Mammary epithelial cell (primary cell): ENCODE results near the gene ACOT7.

ENCODE experiments used
- EZH2 ChIP-seq: IDR thresholded peaks from 2 replicates; pipeline ENCODE4 v1.6.1; 2012; ENCODE audit warnings: low read length, inconsistent platforms, borderline replicate concordance
- TF ChIP-seq, protein P1 (sequence below), 2 donors: IDR thresholded peaks in 1 of 2; conservative IDR thresholded peaks in 1 of 2; 2 replicates each; pipeline ENCODE4 v1.5.1; 2011 to 2012; ENCODE audit warnings: inconsistent platforms in 2 of 2, low read length in 2 of 2, mild to moderate bottlenecking in 2 of 2, control low read depth in 1 of 2, low read depth in 1 of 2; ENCODE audit not compliant: insufficient read depth in 1 of 2; ENCODE audit errors: extremely low read depth in 1 of 2

DNA sequence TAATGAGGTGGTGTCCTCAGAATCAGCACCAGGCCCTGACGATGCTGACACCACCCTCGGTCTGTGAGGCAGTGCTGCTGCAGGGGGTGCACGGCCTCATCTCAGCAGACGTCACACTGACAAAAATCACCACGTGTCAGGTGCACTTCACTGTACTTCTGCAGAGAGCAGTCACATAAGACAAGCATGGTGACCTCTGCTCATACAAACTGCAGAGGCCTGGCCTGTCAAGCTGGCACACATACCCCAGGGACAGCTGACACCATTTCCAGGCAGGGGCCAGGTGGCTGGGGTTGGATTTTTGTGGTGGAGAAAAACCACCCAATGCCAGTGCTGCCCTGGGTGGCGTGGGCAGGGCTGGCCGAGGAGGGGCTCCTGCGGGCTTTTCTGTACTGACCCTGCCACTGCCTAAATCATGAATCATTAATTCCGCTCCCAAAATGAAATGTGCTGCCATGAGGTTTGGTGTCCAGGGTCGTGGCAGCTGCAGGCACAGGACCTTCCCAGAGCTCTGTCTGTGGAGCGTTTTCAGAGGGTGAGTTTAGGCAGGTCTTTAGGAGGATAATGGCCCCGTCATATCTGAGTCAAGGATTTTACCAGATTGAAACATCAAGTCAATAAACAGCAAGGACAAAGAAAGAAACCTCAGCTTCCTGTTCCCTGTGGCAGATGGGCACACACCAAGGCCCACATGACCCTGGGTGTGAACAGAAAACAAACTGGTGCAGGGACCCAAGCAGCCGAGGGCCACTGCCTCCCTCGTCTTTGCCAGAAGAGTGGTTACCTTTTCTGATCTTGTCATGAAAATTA lies 99.3 kb downstream of the ACOT7 start:
- TF ChIP-seq, protein P1, sequence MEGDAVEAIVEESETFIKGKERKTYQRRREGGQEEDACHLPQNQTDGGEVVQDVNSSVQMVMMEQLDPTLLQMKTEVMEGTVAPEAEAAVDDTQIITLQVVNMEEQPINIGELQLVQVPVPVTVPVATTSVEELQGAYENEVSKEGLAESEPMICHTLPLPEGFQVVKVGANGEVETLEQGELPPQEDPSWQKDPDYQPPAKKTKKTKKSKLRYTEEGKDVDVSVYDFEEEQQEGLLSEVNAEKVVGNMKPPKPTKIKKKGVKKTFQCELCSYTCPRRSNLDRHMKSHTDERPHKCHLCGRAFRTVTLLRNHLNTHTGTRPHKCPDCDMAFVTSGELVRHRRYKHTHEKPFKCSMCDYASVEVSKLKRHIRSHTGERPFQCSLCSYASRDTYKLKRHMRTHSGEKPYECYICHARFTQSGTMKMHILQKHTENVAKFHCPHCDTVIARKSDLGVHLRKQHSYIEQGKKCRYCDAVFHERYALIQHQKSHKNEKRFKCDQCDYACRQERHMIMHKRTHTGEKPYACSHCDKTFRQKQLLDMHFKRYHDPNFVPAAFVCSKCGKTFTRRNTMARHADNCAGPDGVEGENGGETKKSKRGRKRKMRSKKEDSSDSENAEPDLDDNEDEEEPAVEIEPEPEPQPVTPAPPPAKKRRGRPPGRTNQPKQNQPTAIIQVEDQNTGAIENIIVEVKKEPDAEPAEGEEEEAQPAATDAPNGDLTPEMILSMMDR (conservative IDR thresholded peaks at IDR 0.05 in 1 of 2, IDR thresholded peaks at IDR 0.05 in 1 of 2; ENCODE audit: extremely low read depth in 1 of 2, insufficient read depth in 1 of 2, low read depth in 1 of 2, low read length in 2 of 2): no peak
- no peak for TF ChIP-seq EZH2
